ENCODE data around the gene FKBP1B. TPM values are rescaled to one million over a fixed set of nuclear protein-coding genes. Genes with fewer than 3 reads are reported as not detected.
A peak's percentile ranks its signal among the peaks of the same experiment; 100 is the strongest.
"Not testable (repeated sequence)": the region's sequence is repeated elsewhere in the genome, so short reads cannot be mapped to it uniquely, and the experiment has no call there.

The FKBP1B gene
- total and polyA plus RNA-seq, 2 donors = 4.4 to 9.3 TPM

DNA sequence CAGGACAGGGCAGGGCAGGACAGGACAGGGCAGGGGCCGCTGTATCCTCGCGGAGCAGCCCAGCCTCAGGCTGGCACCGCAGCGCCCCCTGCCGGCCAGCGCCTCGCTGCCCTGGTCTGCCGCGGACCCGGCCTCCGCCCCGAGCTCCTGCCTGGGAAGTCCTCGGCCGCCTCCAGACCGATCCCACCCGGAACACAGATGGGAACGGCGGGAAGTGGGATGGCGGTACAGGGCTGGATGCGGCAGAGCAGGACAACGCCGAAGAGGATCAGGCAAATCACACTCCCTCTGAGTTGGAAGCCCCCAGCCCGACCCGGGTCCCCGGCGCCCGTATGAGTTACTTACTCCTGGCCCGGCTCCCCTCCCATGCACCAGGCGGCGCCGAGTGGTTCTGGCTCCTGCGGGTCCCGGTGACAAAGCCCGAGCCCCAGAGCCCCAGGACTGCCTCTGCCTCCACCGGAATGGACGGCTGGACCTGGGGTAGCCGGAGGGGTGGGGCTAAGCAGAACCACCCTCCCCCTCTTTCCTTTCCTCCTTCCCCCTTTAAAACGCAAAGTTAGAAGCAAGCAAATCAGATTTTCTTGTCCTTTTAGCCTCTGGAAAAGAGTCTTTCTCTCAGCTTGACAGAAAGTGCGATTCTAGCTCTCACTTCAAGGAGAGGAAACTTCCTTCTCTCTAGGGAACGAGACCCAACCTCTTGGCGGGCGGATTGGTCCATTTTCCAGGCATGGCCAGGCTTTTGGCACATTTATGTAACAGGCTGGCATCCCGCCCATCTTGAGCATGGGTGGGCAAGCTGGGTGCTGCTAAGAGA lies 35.1 kb downstream of the FKBP1B start, which contains the start of gene TP53I3:
TP53I3 (minus strand) TSS at position 449 of the 814 bp plus-strand sequence. CDS start 508 bp downstream, outside the sequence.
- peaks cover 9 to 19% of the 10 kb centered on the region in 2 donors for H3K4me1 ChIP-seq (ENCODE audit: control insufficient read depth in 2 of 2, insufficient read depth in 2 of 2, low read length in 2 of 2)
- H3K9me3 ChIP-seq (ENCODE audit: control insufficient read depth in 2 of 2, insufficient read depth in 1 of 2, low read length in 1 of 2) = no peaks in the 10 kb centered on the region
- peaks cover 9 to 13% of the 10 kb centered on the region in 2 donors for H3K36me3 ChIP-seq (ENCODE audit: control insufficient read depth in 2 of 2, insufficient read depth in 2 of 2, low read length in 1 of 2)
- peak within 1 kb of the TSS; percentile 62 to 69 for H3K4me3 ChIP-seq (ENCODE audit: low read length in 2 of 2)
- peak within 1 kb of the TSS; percentile 79 to 91 for H3K27ac ChIP-seq (ENCODE audit: low read depth in 1 of 2, low read length in 1 of 2)
- DNase-seq (ENCODE audit: low read depth in 6 of 9, low spot score in 9 of 9) = peak; percentile 37 to 88 (median 81)
- WGBS = 2% methylated on average over 44 of the region's 44 CpGs
- no peaks in the 10 kb centered on the region for H3K27me3 ChIP-seq (ENCODE audit: control insufficient read depth in 2 of 2, insufficient read depth in 1 of 2, low read length in 1 of 2)

- peak overlapping the region; percentile 62 to 69 for H3K4me3 ChIP-seq (ENCODE audit: low read length in 2 of 2)
- no peaks in the 10 kb centered on the region for H3K9me3 ChIP-seq (ENCODE audit: control insufficient read depth in 2 of 2, insufficient read depth in 1 of 2, low read length in 1 of 2)
- no peak for DNase-seq (ENCODE audit: low read depth in 6 of 9, low spot score in 9 of 9)
- H3K27me3 ChIP-seq (ENCODE audit: control insufficient read depth in 2 of 2, insufficient read depth in 1 of 2, low read length in 1 of 2) = no peaks in the 10 kb centered on the region
- H3K4me1 ChIP-seq (ENCODE audit: control insufficient read depth in 2 of 2, insufficient read depth in 2 of 2, low read length in 2 of 2) = peaks cover 9 to 19% of the 10 kb centered on the region in 2 donors
- peak overlapping the region in 1 of 2 donors; percentile 56 for H3K27ac ChIP-seq (ENCODE audit: low read depth in 1 of 2, low read length in 1 of 2)
- peaks cover 9 to 13% of the 10 kb centered on the region in 2 donors for H3K36me3 ChIP-seq (ENCODE audit: control insufficient read depth in 2 of 2, insufficient read depth in 2 of 2, low read length in 1 of 2)
- 45% methylated on average over 11 of the region's 11 CpGs for WGBS
These were observed 35.6 kb downstream of the FKBP1B start for GRCh38 chr2:24085200-24085489.

DNA sequence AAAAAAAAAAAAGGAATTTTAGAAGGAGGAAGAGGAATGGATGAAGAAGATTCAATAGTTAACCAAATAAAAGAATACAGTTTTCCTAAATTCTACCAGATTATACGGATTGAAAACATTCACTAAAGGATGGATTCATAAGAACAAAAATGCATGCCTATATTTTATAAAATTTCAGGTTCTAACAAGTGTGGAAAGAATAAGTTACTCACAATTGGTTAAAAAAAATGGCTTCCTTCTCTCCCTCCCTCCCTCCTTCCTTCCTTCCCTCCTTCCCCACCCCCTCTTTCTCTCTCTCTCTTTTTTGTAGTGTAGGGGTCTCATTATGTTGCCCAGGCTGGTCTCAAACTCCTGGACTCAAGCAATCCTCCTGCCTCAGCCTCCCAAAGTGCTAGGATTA lies 36.7 kb downstream of the FKBP1B start:
- DNase-seq (ENCODE audit: low read depth in 6 of 9, low spot score in 9 of 9) = no peak
- Histone ChIP-seq H3K36me3 (ENCODE audit: control insufficient read depth in 2 of 2, insufficient read depth in 2 of 2, low read length in 1 of 2) (peaks cover 6 to 12% of the 10 kb centered on the region in 2 donors), H3K27me3 (ENCODE audit: control insufficient read depth in 2 of 2, insufficient read depth in 1 of 2, low read length in 1 of 2) (no peaks in the 10 kb centered on the region), H3K4me3 (ENCODE audit: low read length in 2 of 2) (no peak overlapping the region), H3K9me3 (ENCODE audit: control insufficient read depth in 2 of 2, insufficient read depth in 1 of 2, low read length in 1 of 2) (no peaks in the 10 kb centered on the region), H3K27ac (ENCODE audit: low read depth in 1 of 2, low read length in 1 of 2) (no peak overlapping the region), H3K4me1 (ENCODE audit: control insufficient read depth in 2 of 2, insufficient read depth in 2 of 2, low read length in 2 of 2) (peaks cover 9 to 19% of the 10 kb centered on the region in 2 donors)
- WGBS = 96% methylated on average over 1 of the region's 1 CpG

DNA sequence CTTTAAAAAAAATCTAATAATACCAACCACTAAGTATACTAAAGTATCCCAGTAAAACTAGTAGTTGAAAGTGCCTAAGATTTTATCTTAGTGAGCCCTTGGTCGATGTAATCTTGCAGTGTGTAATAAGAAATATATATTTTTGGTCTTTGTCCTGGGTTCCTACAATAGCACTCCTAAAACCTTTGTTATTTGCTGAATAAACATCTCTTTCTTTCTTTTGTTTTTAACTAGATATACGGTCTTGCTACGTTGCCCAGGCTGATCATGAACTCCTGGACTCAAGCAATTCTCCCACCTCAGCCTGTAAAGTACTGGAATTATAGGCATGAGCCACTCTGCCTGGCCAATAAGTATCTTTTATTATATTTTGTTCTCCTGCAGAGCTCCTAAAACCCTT lies 37.5 kb downstream of the FKBP1B start:
- DNase-seq (ENCODE audit: low read depth in 6 of 9, low spot score in 9 of 9) = no peak
- H3K27ac ChIP-seq (ENCODE audit: low read depth in 1 of 2, low read length in 1 of 2) = no peak overlapping the region
- no peaks in the 10 kb centered on the region for H3K27me3 ChIP-seq (ENCODE audit: control insufficient read depth in 2 of 2, insufficient read depth in 1 of 2, low read length in 1 of 2)

GRCh38 chr2:24088821-24089359 lies 39.3 kb downstream of the FKBP1B start:
- peaks cover 4 to 12% of the 10 kb centered on the region in 2 donors for H3K4me1 ChIP-seq (ENCODE audit: control insufficient read depth in 2 of 2, insufficient read depth in 2 of 2, low read length in 2 of 2)
- 65% methylated on average over 2 of the region's 2 CpGs for WGBS
- peaks cover 3 to 10% of the 10 kb centered on the region in 2 donors for H3K36me3 ChIP-seq (ENCODE audit: control insufficient read depth in 2 of 2, insufficient read depth in 2 of 2, low read length in 1 of 2)
- no peaks in the 10 kb centered on the region for H3K27me3 ChIP-seq (ENCODE audit: control insufficient read depth in 2 of 2, insufficient read depth in 1 of 2, low read length in 1 of 2)
- no peak overlapping the region for H3K27ac ChIP-seq (ENCODE audit: low read depth in 1 of 2, low read length in 1 of 2)
- H3K4me3 ChIP-seq (ENCODE audit: low read length in 2 of 2) = no peak overlapping the region
- no peaks in the 10 kb centered on the region for H3K9me3 ChIP-seq (ENCODE audit: control insufficient read depth in 2 of 2, insufficient read depth in 1 of 2, low read length in 1 of 2)
- DNase-seq (ENCODE audit: low read depth in 6 of 9, low spot score in 9 of 9) = no peak

More for the DNA sequence above, 37.5 kb downstream of the FKBP1B start:
- 98% methylated on average over 3 of the region's 3 CpGs for WGBS
- peaks cover 9 to 19% of the 10 kb centered on the region in 2 donors for H3K4me1 ChIP-seq (ENCODE audit: control insufficient read depth in 2 of 2, insufficient read depth in 2 of 2, low read length in 2 of 2)
- H3K4me3 ChIP-seq (ENCODE audit: low read length in 2 of 2) = no peak overlapping the region
- H3K36me3 ChIP-seq (ENCODE audit: control insufficient read depth in 2 of 2, insufficient read depth in 2 of 2, low read length in 1 of 2) = peaks cover 6 to 10% of the 10 kb centered on the region in 2 donors
- no peaks in the 10 kb centered on the region for H3K9me3 ChIP-seq (ENCODE audit: control insufficient read depth in 2 of 2, insufficient read depth in 1 of 2, low read length in 1 of 2)

DNA sequence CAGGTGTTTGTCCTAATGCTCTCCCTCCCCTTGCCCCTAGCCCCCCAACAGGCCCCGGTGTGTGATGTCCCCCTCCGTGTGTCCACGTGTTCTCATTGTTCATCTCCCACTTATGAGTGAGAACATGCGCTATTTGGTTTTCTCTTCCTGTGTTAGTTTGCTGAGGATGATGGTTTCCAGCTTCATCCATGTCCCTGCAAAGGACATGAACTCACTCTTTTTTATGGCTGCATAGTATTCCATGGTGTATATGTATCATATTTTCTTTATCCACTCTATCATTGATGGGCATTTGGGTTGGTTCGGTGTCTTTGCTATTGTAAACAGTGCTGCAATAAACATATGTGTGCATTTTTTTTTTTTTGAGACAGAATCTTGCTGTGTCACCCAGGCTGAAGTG lies 43.7 kb downstream of the FKBP1B start:
- not testable (repeated sequence) for H3K9me3 ChIP-seq (ENCODE audit: control insufficient read depth in 2 of 2, insufficient read depth in 1 of 2, low read length in 1 of 2); H3K27me3 ChIP-seq (ENCODE audit: control insufficient read depth in 2 of 2, insufficient read depth in 1 of 2, low read length in 1 of 2); DNase-seq (ENCODE audit: low read depth in 6 of 9, low spot score in 9 of 9); H3K36me3 ChIP-seq (ENCODE audit: control insufficient read depth in 2 of 2, insufficient read depth in 2 of 2, low read length in 1 of 2); H3K27ac ChIP-seq (ENCODE audit: low read depth in 1 of 2, low read length in 1 of 2); H3K4me1 ChIP-seq (ENCODE audit: control insufficient read depth in 2 of 2, insufficient read depth in 2 of 2, low read length in 2 of 2); H3K4me3 ChIP-seq (ENCODE audit: low read length in 2 of 2)
- WGBS = 98% methylated on average over 5 of the region's 5 CpGs

GRCh38 chr2:24095171-24095677 lies 45.7 kb downstream of the FKBP1B start:
- H3K27ac ChIP-seq (ENCODE audit: low read depth in 1 of 2, low read length in 1 of 2); H3K4me1 ChIP-seq (ENCODE audit: control insufficient read depth in 2 of 2, insufficient read depth in 2 of 2, low read length in 2 of 2); DNase-seq (ENCODE audit: low read depth in 6 of 9, low spot score in 9 of 9); H3K36me3 ChIP-seq (ENCODE audit: control insufficient read depth in 2 of 2, insufficient read depth in 2 of 2, low read length in 1 of 2); H3K9me3 ChIP-seq (ENCODE audit: control insufficient read depth in 2 of 2, insufficient read depth in 1 of 2, low read length in 1 of 2); H3K27me3 ChIP-seq (ENCODE audit: control insufficient read depth in 2 of 2, insufficient read depth in 1 of 2, low read length in 1 of 2); H3K4me3 ChIP-seq (ENCODE audit: low read length in 2 of 2): not testable (repeated sequence)
- WGBS = 93% methylated on average over 17 of the region's 17 CpGs

DNA sequence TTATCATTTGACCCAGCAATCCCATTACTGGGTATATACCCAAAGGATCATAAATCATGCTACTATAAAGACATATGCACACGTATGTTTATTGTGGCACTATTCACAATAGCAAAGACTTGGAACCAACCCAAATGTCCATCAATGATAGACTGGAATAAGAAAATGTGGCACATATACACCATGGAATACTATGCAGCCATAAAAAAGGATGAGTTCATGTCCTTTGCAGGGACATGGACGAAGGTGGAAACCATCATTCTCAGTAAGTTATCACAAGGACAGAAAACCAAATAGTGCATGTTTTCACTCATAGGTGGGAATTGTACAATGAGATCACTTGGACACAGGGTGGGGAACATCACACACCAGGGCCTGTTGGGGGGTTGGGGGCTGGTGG lies 51.2 kb downstream of the FKBP1B start:
- 98% methylated on average over 2 of the region's 2 CpGs for WGBS
- not testable (repeated sequence) for H3K4me1 ChIP-seq (ENCODE audit: control insufficient read depth in 2 of 2, insufficient read depth in 2 of 2, low read length in 2 of 2); H3K9me3 ChIP-seq (ENCODE audit: control insufficient read depth in 2 of 2, insufficient read depth in 1 of 2, low read length in 1 of 2); H3K4me3 ChIP-seq (ENCODE audit: low read length in 2 of 2); DNase-seq (ENCODE audit: low read depth in 6 of 9, low spot score in 9 of 9); H3K27ac ChIP-seq (ENCODE audit: low read depth in 1 of 2, low read length in 1 of 2); H3K36me3 ChIP-seq (ENCODE audit: control insufficient read depth in 2 of 2, insufficient read depth in 2 of 2, low read length in 1 of 2); H3K27me3 ChIP-seq (ENCODE audit: control insufficient read depth in 2 of 2, insufficient read depth in 1 of 2, low read length in 1 of 2)

GRCh38 chr2:24101992-24102391 lies 52.5 kb downstream of the FKBP1B start:
- 76% methylated on average over 2 of the region's 2 CpGs for WGBS
- Histone ChIP-seq H3K9me3 (ENCODE audit: control insufficient read depth in 2 of 2, insufficient read depth in 1 of 2, low read length in 1 of 2) (peaks cover 0 to 3% of the 10 kb centered on the region in 2 donors), H3K27ac (ENCODE audit: low read depth in 1 of 2, low read length in 1 of 2) (no peak overlapping the region), H3K36me3 (ENCODE audit: control insufficient read depth in 2 of 2, insufficient read depth in 2 of 2, low read length in 1 of 2) (no peaks in the 10 kb centered on the region), H3K27me3 (ENCODE audit: control insufficient read depth in 2 of 2, insufficient read depth in 1 of 2, low read length in 1 of 2) (no peaks in the 10 kb centered on the region), H3K4me3 (ENCODE audit: low read length in 2 of 2) (no peak overlapping the region), H3K4me1 (ENCODE audit: control insufficient read depth in 2 of 2, insufficient read depth in 2 of 2, low read length in 2 of 2) (no peaks in the 10 kb centered on the region)
- DNase-seq (ENCODE audit: low read depth in 6 of 9, low spot score in 9 of 9) = no peak
